ENCODE results near the gene SNX33.

DNA sequence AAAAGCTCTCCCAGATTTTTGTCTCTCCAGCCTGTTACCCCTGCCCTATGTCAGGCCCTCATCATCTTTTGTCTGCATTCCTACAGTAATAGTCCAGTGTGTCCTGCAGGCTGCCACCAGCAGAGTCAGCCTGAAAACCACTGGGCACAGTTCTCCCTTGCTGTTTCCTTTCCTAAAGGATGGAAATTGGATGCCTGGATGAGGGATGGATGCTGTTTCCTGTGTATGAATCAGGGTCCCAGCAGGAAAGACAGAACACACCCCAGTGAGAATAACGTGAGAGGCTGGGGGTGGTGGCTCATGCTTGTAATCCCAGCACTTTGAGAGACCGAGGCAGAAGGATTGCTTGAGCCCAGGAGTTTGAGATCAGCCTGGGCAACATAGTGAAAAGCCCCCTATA lies 3.3 kb upstream of the SNX33 start:
- TF ChIP-seq CTCF (IDR thresholded peaks at IDR 0.05), result no peak
- no peak for TF ChIP-seq POLR2A (IDR thresholded peaks at IDR 0.05)

All from heart left ventricle (tissue), 13 donors.